ENCODE measurements around the gene TMEM255A.

TMEM255A gene

DNA sequence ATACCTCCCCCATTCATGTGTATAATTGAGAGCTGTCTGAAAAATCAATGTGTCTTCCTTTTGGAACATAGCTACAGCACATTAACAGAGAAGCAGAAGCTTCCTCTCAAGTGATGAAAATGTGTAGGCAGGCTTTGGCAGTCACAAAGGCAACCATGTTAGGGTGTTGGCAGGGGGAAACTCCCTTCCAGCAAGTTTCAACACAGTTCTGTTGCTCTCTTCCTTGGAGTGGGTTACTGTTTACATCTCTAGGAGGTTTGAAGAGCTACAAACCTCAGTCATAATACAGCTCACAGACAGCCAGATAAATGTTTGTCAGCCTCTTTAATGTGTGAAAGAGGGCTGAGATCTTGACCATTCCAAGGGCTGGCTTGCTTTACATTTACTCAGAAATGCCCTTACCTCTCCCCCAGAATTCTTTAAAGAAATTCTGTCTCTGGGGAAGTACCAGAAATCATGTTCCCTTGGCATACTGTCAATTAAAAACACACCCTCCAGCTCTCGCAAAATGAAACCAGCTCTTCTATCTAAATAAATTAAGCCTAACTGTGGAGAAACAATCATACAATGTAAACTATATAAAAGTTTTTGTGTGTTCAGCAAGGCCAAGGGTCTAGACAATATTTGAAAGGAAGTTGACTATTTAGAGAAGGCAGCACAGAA, 41.8 kb downstream of the TMEM255A start:
- DNase-seq (ENCODE audit: low read depth in 2 of 2, low spot score in 1 of 2) = no peak

DNA sequence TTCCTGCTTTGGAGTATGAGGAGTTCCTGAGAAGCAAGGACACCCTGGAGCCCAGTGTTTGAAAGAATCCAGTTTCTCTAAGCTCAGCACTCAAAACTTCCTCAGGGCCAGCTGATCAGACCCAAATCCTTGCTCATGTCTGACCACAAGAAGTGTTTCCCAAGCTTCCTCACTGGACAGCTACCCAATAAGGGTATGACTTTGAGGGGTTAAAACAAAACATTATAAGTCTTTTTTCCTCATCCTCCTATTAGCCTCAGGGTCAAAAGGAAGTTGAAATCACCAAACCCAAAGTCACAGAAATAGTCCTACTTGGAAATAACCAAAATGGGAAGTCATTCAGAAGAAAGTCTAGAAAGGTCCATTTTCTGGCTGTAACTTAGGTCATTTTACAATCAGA, 46.9 kb downstream of the TMEM255A start:
- DNase-seq (ENCODE audit: low read depth in 2 of 2, low spot score in 1 of 2) = no peak

DNA sequence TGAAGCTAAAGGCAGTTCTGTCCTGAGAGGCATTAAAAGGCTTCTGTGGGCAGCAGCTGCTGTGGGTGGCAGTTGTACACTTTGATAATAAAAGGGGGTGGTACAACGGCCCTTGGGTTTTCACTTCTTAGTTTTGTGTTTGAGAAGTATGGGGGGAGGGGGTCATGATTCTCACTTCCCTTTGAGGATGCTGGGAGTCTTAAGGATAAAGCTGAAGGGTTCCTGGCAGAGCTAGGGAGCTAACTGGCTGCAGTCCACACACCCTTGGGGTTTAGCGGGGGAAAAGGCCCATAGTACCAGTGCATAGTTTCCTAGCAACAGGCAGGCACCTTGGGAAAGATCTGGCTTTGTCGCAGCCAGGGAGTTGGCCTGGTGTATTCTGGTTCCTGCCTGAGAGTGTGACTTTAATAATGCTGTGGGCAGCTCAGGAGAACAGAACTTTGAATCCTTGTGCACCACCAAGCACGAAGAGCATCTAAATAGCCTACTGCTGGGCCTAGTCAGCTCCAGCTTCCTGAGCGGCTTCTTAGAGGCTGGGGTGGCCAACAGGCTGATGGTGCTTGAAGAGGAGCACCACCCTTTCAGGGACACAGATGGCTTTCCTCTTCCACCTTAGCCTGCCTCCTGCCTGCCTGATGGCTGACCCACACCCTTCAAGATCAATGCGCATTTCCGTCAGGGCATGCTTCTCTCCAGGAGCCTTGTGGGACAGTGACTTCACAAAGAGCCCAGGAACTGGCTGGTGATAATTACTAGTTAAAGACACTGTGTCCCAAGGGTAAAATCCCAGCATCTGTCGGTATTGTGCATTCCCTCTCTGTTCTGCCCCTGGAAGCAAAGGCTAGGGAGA, 48.2 kb downstream of the TMEM255A start:
- no peak for DNase-seq (ENCODE audit: low read depth in 2 of 2, low spot score in 1 of 2)

DNA sequence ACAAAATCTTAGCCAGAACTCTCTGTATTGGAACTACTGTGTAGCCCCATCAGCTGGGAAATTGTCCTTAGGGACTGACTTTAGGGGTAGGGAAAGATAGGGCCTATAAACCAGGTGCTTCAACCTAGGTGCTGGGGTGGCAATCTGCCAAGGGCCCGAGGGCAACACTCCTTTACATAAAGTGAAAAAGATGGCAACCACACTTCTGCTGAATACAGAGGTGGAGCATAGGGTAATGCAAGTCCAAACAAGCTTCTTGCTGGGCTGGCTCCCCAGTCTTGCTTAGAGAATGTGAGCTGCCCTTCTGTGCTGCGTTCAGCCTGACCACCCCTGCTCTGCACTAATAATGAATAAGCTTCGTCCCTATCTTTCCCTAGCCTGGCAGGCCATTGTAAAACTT, 50.9 kb downstream of the TMEM255A start:
- DNase-seq (ENCODE audit: low read depth in 2 of 2, low spot score in 1 of 2) = no peak

DNA sequence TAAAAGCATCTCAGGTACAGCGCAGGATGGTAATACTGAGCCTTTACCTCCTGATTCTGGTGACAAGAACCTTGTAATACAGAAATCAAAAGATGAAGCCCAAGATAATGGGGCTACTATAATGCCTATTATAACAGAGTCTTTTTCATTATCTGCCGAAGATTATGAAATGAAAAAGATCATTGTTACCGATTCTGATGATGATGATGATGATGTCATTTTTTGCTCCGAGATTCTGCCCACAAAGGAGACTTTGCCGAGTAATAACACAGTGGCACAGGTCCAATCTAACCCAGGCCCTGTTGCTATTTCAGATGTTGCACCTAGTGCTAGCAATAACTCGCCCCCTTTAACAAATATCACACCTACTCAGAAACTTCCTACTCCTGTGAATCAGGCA, 57.5 kb downstream of the TMEM255A start:
- DNase-seq (ENCODE audit: low read depth in 2 of 2, low spot score in 1 of 2) = no peak

GRCh38 chrX:120251471-120252011, 59.7 kb downstream of the TMEM255A start:
- DNase-seq (ENCODE audit: low read depth in 2 of 2, low spot score in 1 of 2) = peak in 1 of 2 donors; percentile 1

GRCh38 chrX:120250522-120251271, 60.6 kb downstream of the TMEM255A start, which contains the start of gene ZBTB33:
TSS of gene ZBTB33 (plus strand) at chrX:120250812. CDS start at chrX:120253416, 2,604 bp downstream.
- peak; percentile 52 to 64 for DNase-seq (ENCODE audit: low read depth in 2 of 2, low spot score in 1 of 2)

- peak; percentile 8 to 15 for DNase-seq (ENCODE audit: low read depth in 2 of 2, low spot score in 1 of 2)
These were observed 66.3 kb downstream of the TMEM255A start for GRCh38 chrX:120244735-120245498.

GRCh38 chrX:120244395-120244734, 66.9 kb downstream of the TMEM255A start:
- DNase-seq (ENCODE audit: low read depth in 2 of 2, low spot score in 1 of 2) = no peak

DNA sequence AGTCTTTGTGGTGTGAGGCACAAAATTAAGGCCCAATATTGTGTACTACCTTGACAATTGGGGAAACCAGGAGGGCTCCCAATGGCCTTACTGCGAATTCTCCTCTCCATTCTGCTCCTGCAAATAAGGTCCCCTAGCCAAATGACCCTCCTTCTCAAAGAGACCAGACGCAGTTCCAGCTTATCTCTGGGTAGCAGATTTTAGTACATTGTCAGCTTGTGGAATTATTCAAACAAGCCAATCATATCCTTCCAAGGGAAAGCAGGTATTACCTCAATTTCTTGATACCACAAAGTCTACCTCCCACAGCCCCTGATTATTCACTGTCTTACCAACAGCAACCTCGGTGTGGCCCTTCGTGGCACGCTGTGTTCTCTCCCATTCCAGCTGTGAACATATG, 68.4 kb downstream of the TMEM255A start:
- no peak for DNase-seq (ENCODE audit: low read depth in 2 of 2, low spot score in 1 of 2)

DNA sequence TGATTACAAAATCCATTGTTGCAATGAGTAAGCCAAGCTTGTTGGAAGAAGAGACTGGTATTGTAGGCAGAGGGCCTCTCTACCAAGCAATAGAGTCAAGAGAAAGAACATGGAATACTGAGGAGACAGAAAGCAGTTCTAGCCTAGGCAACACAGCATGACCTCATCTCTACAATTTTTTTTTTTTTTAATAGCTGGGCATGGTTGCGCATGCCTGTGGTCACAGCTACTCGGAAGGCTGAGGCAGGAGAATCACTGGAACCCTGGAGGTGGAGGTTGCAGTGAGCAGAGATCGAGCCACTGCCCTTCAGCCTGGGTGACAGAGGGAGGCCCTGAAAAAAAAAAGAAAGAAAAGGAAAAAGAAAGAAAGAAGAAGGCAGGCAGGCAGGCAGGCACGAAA, 72.3 kb downstream of the TMEM255A start:
- no peak for DNase-seq (ENCODE audit: low read depth in 2 of 2, low spot score in 1 of 2)

DNA sequence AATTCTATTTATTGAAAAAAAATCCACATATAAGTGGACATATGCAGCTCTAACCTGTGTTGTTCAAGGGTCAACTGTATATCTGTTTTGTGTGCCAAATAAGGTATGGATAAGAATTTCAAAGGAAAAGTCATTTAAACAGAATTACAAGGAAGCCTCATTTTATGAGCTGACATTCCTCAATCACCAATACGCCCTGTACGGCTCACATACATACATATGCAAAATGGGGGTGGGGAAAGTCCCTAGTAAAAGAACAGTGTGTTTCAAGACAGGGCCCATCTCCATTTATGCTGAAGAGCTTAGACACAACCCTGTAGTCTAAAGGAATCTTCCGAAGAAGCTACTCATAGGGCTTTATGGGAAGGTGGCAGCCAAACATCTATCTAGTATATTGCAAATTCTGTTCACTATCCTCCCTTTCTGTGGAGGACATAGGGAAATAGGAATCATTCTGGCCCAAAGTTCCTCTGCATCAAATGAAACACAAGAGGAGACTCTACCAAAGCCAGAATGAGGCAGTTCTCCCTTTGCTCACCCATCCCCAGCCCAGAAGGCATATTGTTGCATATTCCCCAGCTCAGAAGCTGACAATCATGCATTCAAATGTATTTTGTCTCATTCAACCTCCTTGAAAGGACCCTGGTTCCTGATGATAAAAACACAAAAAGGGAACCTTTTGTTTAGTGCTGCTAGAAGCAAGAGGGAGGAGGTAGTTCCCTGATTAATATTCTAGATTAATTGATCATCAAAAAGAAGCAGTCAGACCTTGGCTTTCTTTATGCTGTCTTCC, 74.4 kb downstream of the TMEM255A start:
- DNase-seq (ENCODE audit: low read depth in 2 of 2, low spot score in 1 of 2) = no peak

DNA sequence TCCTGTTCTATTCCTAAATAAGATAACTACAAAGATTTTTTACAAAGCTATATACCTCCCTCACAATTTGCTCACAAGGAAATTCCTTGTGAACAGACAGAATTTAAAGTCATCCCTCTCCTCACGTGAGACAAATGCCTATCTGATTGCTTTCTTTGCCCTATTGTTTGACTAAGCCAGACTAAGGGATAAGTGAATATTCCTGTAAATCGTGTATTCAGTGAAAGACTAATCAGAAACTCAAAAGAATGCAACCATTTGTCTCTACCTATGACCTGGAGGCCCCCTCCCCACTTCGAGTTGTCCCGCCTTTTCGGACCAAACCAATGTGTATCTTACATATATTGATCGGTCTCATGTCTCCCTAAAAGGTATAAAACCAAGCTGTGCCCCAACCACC, 76.0 kb downstream of the TMEM255A start:
- DNase-seq (ENCODE audit: low read depth in 2 of 2, low spot score in 1 of 2) = no peak

GRCh38 chrX:120228187-120228908, 82.9 kb downstream of the TMEM255A start:
- no peak for DNase-seq (ENCODE audit: low read depth in 2 of 2, low spot score in 1 of 2)

DNA sequence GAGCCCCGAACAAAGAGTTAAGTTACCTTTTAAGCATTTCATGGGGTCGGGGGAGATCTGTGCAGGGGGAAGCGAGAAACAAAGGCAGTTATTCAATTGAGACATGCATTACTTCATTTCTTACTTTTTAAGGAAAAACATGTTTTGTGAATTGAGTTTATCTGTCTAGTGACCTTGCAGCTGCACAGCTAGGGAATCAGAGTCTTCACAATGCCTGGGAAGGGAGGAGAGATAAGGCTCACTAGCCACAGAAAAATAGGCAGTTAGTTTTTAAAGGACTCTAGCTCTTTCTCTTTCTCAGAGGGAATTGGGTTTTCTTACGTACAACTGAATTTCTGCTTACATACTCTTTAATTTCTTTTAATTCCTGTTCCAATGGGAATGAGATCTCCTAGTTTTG, 86.9 kb downstream of the TMEM255A start:
- DNase-seq (ENCODE audit: low read depth in 2 of 2, low spot score in 1 of 2) = no peak

GRCh38 chrX:120223374-120223773, 87.9 kb downstream of the TMEM255A start:
- no peak for DNase-seq (ENCODE audit: low read depth in 2 of 2, low spot score in 1 of 2)

GRCh38 chrX:120213438-120214265, 97.6 kb downstream of the TMEM255A start:
- peak in 1 of 2 donors; percentile 25 for DNase-seq (ENCODE audit: low read depth in 2 of 2, low spot score in 1 of 2)

All from stimulated activated CD8-positive, alpha-beta memory T cell treated with anti-CD3 and anti-CD28 coated beads, Interleukin-4, amount 100 ng/mL, for 1 hour (primary cell).